K562 (cell line): ENCODE data around the gene CCT5. TPM values are rescaled to one million over a fixed set of nuclear protein-coding genes. Genes with fewer than 3 reads are reported as not detected.

Source experiments
- ATAC-seq: fragments of 200-7000 bp; cut with Tn5 transposase; 3 replicates; pipeline ENCODE4 v1.9.1; 2020; ENCODE audit warnings: moderate library complexity
- BruUV-seq: library from RNA; stranded (reverse); fragments of 400-500 nt; replicated peaks from 2 replicates; lab custom pipeline; 2021; lab: Mats Ljungman, UMichigan
- CTCF ChIA-PET: fragments of 300-600 bp; formaldehyde crosslinking; extraction: SDS; loops from one replicate; lab custom pipeline; 2021; ENCODE audit warnings: low intra/inter-chr PET ratio; lab: Yijun Ruan, JAX
- POLR2A ChIA-PET: fragments of 300-600, 350-650 bp; sonication (Branson Sonifier 250); formaldehyde crosslinking; extraction: SDS; loops from one replicate; lab custom pipeline; 2021; ENCODE audit warnings: antibody characterized with exemption, inconsistent platforms; lab: Yijun Ruan, JAX
- DNase-seq, 4 experiments: peaks; one replicate each; pipeline versions ENCODE4 v3.0.0 to v3.0.0-alpha.2; 2011 to 2018; ENCODE audit warnings: low spot score in 3 of 4, mixed read lengths in 3 of 4; ENCODE audit errors: extremely low read depth in 1 of 4
- FAIRE-seq: peaks from 2 replicates; lab custom pipeline; 2011; peaks lifted over from hg19 to GRCh38; lab: Jason Lieb, UNC
- H2AFZ ChIP-seq: 2 replicates; pipeline ENCODE4 v1.6.0; 2011; ENCODE audit warnings: low read depth, low read length, control low read depth, inconsistent platforms
- H3K27ac ChIP-seq: fragments of 200-600 bp; 3 replicates; pipeline ENCODE4 v1.8.0; 2011; ENCODE audit warnings: low read depth, mild to moderate bottlenecking, control low read depth, inconsistent platforms, low read length, moderate library complexity, mixed read lengths; ENCODE audit errors: extremely low read depth
- H3K27me3 ChIP-seq, 2 experiments: fragments of 300-600 bp in 1 of 2; 2 replicates in 1 of 2; 3 replicates in 1 of 2; pipeline versions ENCODE4 v1.6.0 to v1.8.0; 2011; ENCODE audit warnings: inconsistent platforms in 2 of 2, low read length in 2 of 2, mild to moderate bottlenecking in 1 of 2, mixed read lengths in 1 of 2, moderate library complexity in 1 of 2; ENCODE audit not compliant: control insufficient read depth in 2 of 2, insufficient read depth in 2 of 2
- H3K36me3 ChIP-seq: fragments of 300-600 bp; 3 replicates; pipeline ENCODE4 v1.8.0; 2011; ENCODE audit warnings: mild to moderate bottlenecking, low read length, inconsistent platforms; ENCODE audit not compliant: control insufficient read depth, insufficient read depth
- H3K4me1 ChIP-seq, 2 experiments: fragments of 200-600 bp in 1 of 2; replicated peaks in 1 of 2; 2 replicates in 1 of 2; 3 replicates in 1 of 2; pipeline versions ENCODE4 v1.5.1 to v1.8.0; 2011; ENCODE audit warnings: inconsistent platforms in 2 of 2, low read length in 2 of 2, mild to moderate bottlenecking in 1 of 2, mixed read lengths in 1 of 2, moderate library complexity in 1 of 2; ENCODE audit not compliant: control insufficient read depth in 2 of 2, insufficient read depth in 2 of 2
- H3K4me2 ChIP-seq: 2 replicates; pipeline ENCODE4 v1.6.1; 2011; ENCODE audit warnings: low read length, control low read depth, inconsistent platforms, mixed read lengths; ENCODE audit not compliant: insufficient read depth
- H3K4me3 ChIP-seq: fragments of 200-600 bp; sonication (generic), shearing (Covaris generic); 2 replicates; pipeline ENCODE4 v1.5.1; 2016; ENCODE audit warnings: control low read depth, inconsistent platforms
- H3K79me2 ChIP-seq: fragments of 200-600 bp; 3 replicates; pipeline ENCODE4 v1.8.0; 2011; ENCODE audit warnings: low read length, inconsistent platforms; ENCODE audit not compliant: control insufficient read depth, insufficient read depth
- H3K9ac ChIP-seq, 2 experiments: 2 replicates each; pipeline versions ENCODE4 v1.6.0 to v1.6.1; 2011; ENCODE audit warnings: low read depth in 2 of 2, low read length in 2 of 2, control low read depth in 1 of 2, inconsistent platforms in 1 of 2, mild to moderate bottlenecking in 1 of 2, mixed read lengths in 1 of 2; ENCODE audit not compliant: insufficient read depth in 1 of 2
- H3K9me1 ChIP-seq: one replicate; pipeline ENCODE4 v1.6.0; 2011; ENCODE audit warnings: inconsistent platforms, mild to moderate bottlenecking, low read length, moderate library complexity; ENCODE audit not compliant: control insufficient read depth, insufficient read depth
- H3K9me3 ChIP-seq: replicated peaks from 2 replicates; pipeline ENCODE4 v1.5.1; 2011; ENCODE audit warnings: low read depth, low read length, inconsistent platforms; ENCODE audit not compliant: control insufficient read depth, insufficient read depth
- H4K20me1 ChIP-seq: replicated peaks from 2 replicates; pipeline ENCODE4 v1.6.1; 2011; ENCODE audit warnings: low read length, inconsistent platforms, mixed read lengths; ENCODE audit not compliant: control insufficient read depth, insufficient read depth
- E2F5 ChIP-seq: sonication (generic); formaldehyde crosslinking; IDR thresholded peaks from 2 replicates; pipeline ENCODE4 v1.8.0; 2022; ENCODE audit warnings: mild to moderate bottlenecking, missing genetic modification reagents
- ELF4 ChIP-seq: fragments of 450-650 bp; formaldehyde crosslinking; IDR thresholded peaks from 2 replicates; pipeline ENCODE4 v1.4.0; 2022; ENCODE audit warnings: missing genetic modification characterization
- MTA1 ChIP-seq: fragments of 450-650 bp; IDR thresholded peaks from 2 replicates; pipeline ENCODE4 v1.6.1; 2017; ENCODE audit warnings: borderline replicate concordance
- MYNN ChIP-seq, 2 experiments: sonication (generic); formaldehyde crosslinking in 1 of 2; IDR thresholded peaks; 2 replicates each; pipeline versions ENCODE4 v1.5.0 to v1.6.1; 2016 to 2020; ENCODE audit warnings: antibody characterized with exemption in 1 of 2, missing genetic modification reagents in 1 of 2
- SLC30A9 ChIP-seq: fragments of 250-450 bp; sonication (Bioruptor Pico); IDR thresholded peaks from 2 replicates; pipeline ENCODE4 v1.8.0; 2022; ENCODE audit warnings: mild to moderate bottlenecking, moderate library complexity
- TAF7 ChIP-seq: fragments of 450-650 bp; IDR thresholded peaks from 2 replicates; pipeline ENCODE4 v1.6.1; 2016; ENCODE audit warnings: missing genetic modification characterization, missing compliant biosample characterization
- TBP ChIP-seq: optimal IDR thresholded peaks from 2 replicates; pipeline ENCODE3; 2011; ENCODE audit warnings: low read depth, low read length, improper control_type of control experiment
- ZNF121 ChIP-seq: sonication (generic); formaldehyde crosslinking; conservative IDR thresholded peaks from 2 replicates; pipeline ENCODE4 v1.8.0; 2022; ENCODE audit warnings: missing genetic modification reagents
- ZNF449 ChIP-seq: fragments of 250-450 bp; sonication (Bioruptor Pico); IDR thresholded peaks from 2 replicates; pipeline ENCODE4 v1.8.0; 2022; ENCODE audit warnings: moderate library complexity, mild to moderate bottlenecking, inconsistent platforms
- ZNF655 ChIP-seq: fragments of 250-450 bp; sonication (Bioruptor Pico); IDR thresholded peaks from 2 replicates; pipeline ENCODE4 v1.5.0; 2021
- ZNF830 ChIP-seq: fragments of 250-450 bp; sonication (Bioruptor Pico); IDR thresholded peaks from 2 replicates; pipeline ENCODE4 v1.5.0; 2021; ENCODE audit warnings: mild to moderate bottlenecking
- whole genome bisulfite sequencing: fragments of 100-300 bp; shearing (Covaris generic); methylation state at CpG from one replicate; pipeline ENCODE4 v1.1.6; 2016; ENCODE audit warnings: low coverage, mixed read lengths; ENCODE audit not compliant: insufficient coverage; ENCODE audit errors: missing lambda C conversion rate; 5-methylcytosine and 5-hydroxymethylcytosine counted together
- in situ Hi-C: fragments of 300-500 bp; cut with MboI; formaldehyde crosslinking; loops from 4 replicates; pipeline ENCODE4 v1.15.0; 2018; ENCODE audit warnings: inconsistent platforms, mixed read lengths
- intact Hi-C: fragments of 100-400 bp; cut with micrococcal nuclease; formaldehyde crosslinking; loops from 2 replicates; pipeline ENCODE4 v1.14.2; 2022
- polyA plus RNA-seq, 8 experiments: library from polyadenylated mRNA; depleted of rRNA in 4 of 8; stranded (reverse) in 5 of 8; unstranded in 3 of 8; fragments of >200 nt; fragmentation: Nextera tagmentation in 2 of 8; fragmentation: Illumina TruSeq in 1 of 8; extraction: Ambion mirVana in 2 of 8; extraction: Trizol in 1 of 8; gene quantifications; 2 replicates each; pipeline versions ENCODE4 v1.2.1 to v1.2.3, GENCODE V29; 2011 to 2014; ENCODE audit warnings: inconsistent platforms in 1 of 8, missing spikeins in 1 of 8
- total RNA-seq, 7 experiments: library from RNA; depleted of rRNA in 6 of 7; stranded (reverse); fragments of >200 nt in 6 of 7; fragmentation: Illumina TruSeq in 2 of 7; extraction: Trizol in 2 of 7; gene quantifications; 2 replicates each; pipeline versions ENCODE4 v1.2.1 to v1.2.3, GENCODE V29; 2011 to 2021; ENCODE audit warnings: low replicate concordance in 1 of 7

Gene CCT5
- total and polyA plus RNA-seq, 9 of the 15 experiments (the other 6 are each of a cell fraction or from before 2014, with no cell fraction given) = 782 to 1,606 (median 1,153) TPM

GRCh38 chr5:10244342-10244944 lies 5.6 kb upstream of the CCT5 start:
- no peaks in the 10 kb centered on the region for H3K9me1 ChIP-seq
- ChIA-PET CTCF (no interaction called here), POLR2A (no interaction called here)
- TF ChIP-seq TAF7 (tag) = no peak
- peak; percentile 80 for TF ChIP-seq ZNF121 (CRISPR knock-in tag)
- H3K4me1 ChIP-seq = peaks cover 4 to 9% of the 10 kb centered on the region in 2 experiments
- peaks cover 4% of the 10 kb centered on the region; the same call in 1 of the 3 replicates for H3K36me3 ChIP-seq
- DNase-seq = no peak
- no TSS peak for BruUV-seq
- WGBS = 77% methylated on average over 10 of the region's 10 CpGs
- no peaks in the 10 kb centered on the region for H4K20me1 ChIP-seq
- H3K9me3 ChIP-seq = no peaks in the 10 kb centered on the region
- H3K27me3 ChIP-seq = no peaks in the 10 kb centered on the region
- no peak overlapping the region for H2AFZ ChIP-seq
- H3K4me3 ChIP-seq = no peak overlapping the region
- intact Hi-C loops = no loop called here
- ATAC-seq = no peak
- peaks cover 29% of the 10 kb centered on the region for H3K79me2 ChIP-seq
- no peak overlapping the region for H3K9ac ChIP-seq
- no peak overlapping the region for H3K4me2 ChIP-seq
- in situ Hi-C loops = no loop called here
- no peak overlapping the region for H3K27ac ChIP-seq
- FAIRE-seq = no peak

GRCh38 chr5:10246761-10247160 lies 3.3 kb upstream of the CCT5 start:
- Histone ChIP-seq H3K79me2 (peaks cover 50% of the 10 kb centered on the region), H2AFZ (no peak overlapping the region), H4K20me1 (peaks cover 11% of the 10 kb centered on the region), H3K4me2 (no peak overlapping the region), H3K9me1 (no peaks in the 10 kb centered on the region), H3K27ac (no peak overlapping the region), H3K36me3 (peaks cover 16% of the 10 kb centered on the region), H3K4me3 (no peak overlapping the region), H3K27me3 (no peaks in the 10 kb centered on the region), H3K9me3 (no peaks in the 10 kb centered on the region), H3K9ac (no peak overlapping the region; a peak in 1 of 4 replicates), H3K4me1 (peaks cover 9 to 11% of the 10 kb centered on the region in 2 experiments)
- 81% methylated on average over 3 of the region's 3 CpGs for WGBS
- BruUV-seq = no TSS peak
- FAIRE-seq = no peak
- ATAC-seq = no peak
- in situ Hi-C loops (no loop called here), intact Hi-C loops (no loop called here)
- no peak for DNase-seq
- ChIA-PET CTCF (no interaction called here), POLR2A (interaction anchor here (0.6 to 5.6 kb wide), 2 partner anchors 15 to 112 kb away, joined by 3 to 72 read pairs; no protein-coding TSS in a partner anchor)
- TF ChIP-seq E2F5 (CRISPR knock-in tag) = no peak
- TF ChIP-seq ZNF830 (CRISPR knock-in tag) = no peak
- TF ChIP-seq MTA1 = no peak
- TF ChIP-seq MYNN (IDR thresholded peaks at IDR 0.05) = no peak
- no peak for TF ChIP-seq MYNN (CRISPR knock-in tag; IDR thresholded peaks at IDR 0.05)
- no peak for TF ChIP-seq ZNF449 (CRISPR knock-in tag)
- no peak for TF ChIP-seq TBP
- TF ChIP-seq SLC30A9 = no peak
- no peak for TF ChIP-seq ELF4 (CRISPR knock-in tag)
- no peak for TF ChIP-seq ZNF655
